Measurements from ENCODE around the gene SIGLEC7. TPM values are rescaled to one million over a fixed set of nuclear protein-coding genes. Genes with fewer than 3 reads are reported as not detected.

The SIGLEC7 gene
- polyA plus RNA-seq, 10 donors, result 0.42 to 0.93 (median 0.57) TPM

DNA sequence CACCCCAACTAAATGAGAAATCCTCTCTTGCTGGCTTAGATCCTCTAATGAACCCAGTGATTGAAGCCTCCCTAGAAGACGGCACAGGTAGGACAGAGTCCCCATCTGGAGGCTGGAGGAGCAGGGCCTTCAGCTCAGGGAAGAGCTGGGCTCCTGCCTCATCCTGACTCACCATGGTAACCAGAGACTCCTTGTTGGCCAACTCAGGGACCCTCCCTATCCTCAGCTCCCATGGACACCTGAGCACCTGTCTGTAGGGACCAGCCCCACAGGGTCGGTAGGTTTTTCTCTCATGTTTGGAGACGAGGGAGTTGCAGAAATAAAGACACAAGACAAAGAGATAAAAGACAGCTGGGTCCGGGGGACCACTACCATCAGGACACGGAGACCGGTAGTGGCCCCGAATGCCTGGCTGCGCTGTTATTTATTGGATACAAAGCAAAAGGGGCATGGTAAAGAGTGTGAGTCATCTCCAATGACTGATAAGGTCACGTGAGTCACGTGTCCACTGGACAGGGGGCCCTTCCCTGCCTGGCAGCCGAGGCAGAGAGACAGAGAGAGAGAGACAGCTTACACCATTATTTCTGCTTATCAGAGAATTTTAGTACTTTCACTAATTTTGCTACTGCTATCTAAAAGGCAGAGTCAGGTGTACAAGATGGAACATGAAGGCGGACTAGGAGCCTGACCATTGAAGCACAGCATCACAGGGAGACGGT, 26.6 kb downstream of the SIGLEC7 start:
- no peak for DNase-seq

- DNase-seq, result peak; percentile 40 to 64 (median 62)
These were observed 27.3 kb downstream of the SIGLEC7 start for GRCh38 chr19:51169283-51169918.

- DNase-seq, result no peak
These were observed 30.1 kb downstream of the SIGLEC7 start for GRCh38 chr19:51172223-51172622.

GRCh38 chr19:51173681-51174080, 31.6 kb downstream of the SIGLEC7 start:
- DNase-seq, result no peak

- no peak for DNase-seq
These were observed 37.2 kb downstream of the SIGLEC7 start for GRCh38 chr19:51179256-51179655.

DNA sequence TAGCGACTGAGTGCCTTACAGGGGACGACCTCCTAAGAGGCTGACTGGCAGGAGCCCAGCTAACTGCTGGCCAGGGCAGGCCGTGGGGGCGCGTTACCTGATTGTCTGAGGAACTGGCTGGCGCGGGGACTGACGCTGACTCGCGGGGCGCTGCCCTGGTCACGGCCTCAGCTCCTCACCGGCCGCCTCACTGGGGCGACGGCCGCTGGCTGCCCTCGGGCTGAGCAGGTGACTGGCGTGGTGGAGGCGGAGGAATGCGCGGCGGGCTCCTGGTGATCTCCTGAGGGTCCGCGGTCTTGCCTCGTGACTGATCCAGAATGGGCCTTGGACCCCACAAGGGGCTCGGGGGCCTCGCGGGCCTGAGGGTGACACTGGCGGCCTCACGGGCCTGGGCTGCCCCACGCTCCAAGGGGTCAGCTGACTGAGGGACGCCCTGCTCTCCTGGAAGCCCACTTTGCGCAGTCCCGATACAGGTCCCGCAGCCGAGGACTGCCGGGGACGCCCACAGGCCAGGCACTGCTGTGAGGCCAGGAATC, 39.3 kb downstream of the SIGLEC7 start:
- no peak for DNase-seq

- DNase-seq, result no peak
These were observed 39.9 kb downstream of the SIGLEC7 start for GRCh38 chr19:51181913-51182419.

DNA sequence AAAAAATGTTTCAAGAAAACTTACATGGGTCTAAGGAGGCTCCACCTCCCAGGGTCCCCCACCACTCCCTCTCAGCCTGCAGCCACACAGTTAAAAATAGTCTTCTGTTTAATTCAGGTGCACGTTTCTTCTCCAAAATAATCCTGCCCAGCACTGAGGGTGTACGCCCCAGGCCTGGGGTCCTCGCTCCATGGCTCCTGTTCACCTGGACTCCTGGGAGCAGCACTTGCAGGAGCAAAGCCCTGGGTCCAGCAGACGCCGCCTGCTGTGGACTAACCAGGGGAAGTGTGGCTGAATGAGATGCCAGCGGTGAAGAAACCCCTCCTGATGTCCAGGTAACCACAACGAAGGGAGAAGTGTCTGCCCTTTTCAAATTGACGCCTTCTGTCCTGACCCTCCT, 41.5 kb downstream of the SIGLEC7 start:
- DNase-seq, result no peak

- DNase-seq, result no peak
These were observed 43.2 kb downstream of the SIGLEC7 start for GRCh38 chr19:51185069-51185867.

DNA sequence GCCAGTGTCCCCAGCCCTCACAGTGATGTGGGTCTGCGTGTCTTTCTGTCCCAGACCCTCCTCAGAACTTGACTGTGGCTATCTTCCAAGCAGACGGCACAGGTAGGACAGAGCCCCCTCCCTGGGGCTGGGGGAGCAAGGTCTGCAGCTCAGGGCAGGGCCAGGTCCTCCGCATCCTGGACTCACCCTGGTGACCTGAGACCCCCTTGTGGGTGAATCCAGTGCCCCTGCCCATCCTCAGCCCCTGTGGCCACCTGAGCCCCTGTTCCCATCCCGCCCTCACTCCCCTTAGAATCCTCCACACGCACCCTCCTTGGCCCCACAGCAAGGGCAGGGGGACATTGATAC, 43.7 kb downstream of the SIGLEC7 start:
- no peak for DNase-seq

- no peak for DNase-seq
These were observed 44.2 kb downstream of the SIGLEC7 start for GRCh38 chr19:51186323-51186722.

DNA sequence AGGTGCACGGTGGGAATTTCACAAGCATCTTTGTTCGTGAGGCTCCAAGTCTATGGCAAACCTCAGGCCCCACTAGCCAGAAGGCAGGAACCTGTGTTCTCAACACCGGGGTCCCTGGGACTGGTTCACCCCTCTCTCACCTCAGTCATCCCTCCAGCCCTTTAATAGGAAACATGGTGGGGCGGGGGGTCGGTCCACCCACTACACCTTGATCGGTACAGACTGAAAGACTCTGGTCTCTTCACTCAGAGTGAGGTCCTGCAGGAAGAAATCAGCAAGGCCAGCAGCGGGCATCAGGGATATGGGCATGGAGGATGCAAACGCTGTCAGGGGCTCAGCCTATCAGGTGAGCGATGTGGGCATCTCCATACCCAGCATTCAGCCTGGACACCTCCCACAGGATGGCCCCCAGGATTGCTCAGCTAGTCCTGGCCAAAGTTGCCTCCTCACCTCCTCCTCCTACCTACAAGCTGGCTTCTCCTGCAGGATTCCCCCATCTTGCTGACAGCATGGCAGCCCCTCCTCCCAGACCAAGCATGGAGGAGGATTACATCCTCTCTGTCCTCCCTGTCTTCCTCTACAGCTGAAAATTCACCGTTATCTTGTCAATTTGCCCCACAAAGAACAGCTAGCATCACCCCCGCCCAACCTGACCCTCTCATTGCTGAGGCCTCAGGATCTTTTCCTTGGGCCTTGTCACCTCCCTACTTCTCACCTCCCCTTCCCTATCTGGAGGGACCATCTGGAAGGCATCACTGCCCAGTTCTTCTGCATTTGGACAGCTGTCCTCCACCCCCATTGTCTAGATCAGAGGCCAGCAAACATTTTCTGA, 45.5 kb downstream of the SIGLEC7 start:
- DNase-seq, result no peak

- no peak for DNase-seq
These were observed 46.1 kb downstream of the SIGLEC7 start for GRCh38 chr19:51188227-51188559.

DNA sequence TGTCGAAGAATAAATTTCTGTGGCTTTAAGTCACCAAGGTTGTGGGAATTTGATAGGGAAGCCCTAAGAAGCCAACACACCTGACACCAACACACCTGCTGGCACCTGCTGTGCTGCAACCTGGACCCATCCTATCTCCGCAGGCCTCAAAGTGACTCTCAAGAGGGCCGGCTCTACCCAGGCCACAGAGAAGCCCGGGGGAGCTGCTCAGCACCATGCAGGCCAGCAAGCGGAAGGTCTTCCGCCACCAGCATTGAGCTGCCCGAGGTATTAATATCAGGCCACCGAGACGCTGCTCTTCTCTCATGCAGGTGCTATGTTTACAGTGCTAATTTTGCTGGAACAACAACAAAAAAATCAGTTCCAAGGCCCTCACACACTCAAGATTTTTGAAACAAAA, 50.6 kb downstream of the SIGLEC7 start:
- no peak for DNase-seq

DNA sequence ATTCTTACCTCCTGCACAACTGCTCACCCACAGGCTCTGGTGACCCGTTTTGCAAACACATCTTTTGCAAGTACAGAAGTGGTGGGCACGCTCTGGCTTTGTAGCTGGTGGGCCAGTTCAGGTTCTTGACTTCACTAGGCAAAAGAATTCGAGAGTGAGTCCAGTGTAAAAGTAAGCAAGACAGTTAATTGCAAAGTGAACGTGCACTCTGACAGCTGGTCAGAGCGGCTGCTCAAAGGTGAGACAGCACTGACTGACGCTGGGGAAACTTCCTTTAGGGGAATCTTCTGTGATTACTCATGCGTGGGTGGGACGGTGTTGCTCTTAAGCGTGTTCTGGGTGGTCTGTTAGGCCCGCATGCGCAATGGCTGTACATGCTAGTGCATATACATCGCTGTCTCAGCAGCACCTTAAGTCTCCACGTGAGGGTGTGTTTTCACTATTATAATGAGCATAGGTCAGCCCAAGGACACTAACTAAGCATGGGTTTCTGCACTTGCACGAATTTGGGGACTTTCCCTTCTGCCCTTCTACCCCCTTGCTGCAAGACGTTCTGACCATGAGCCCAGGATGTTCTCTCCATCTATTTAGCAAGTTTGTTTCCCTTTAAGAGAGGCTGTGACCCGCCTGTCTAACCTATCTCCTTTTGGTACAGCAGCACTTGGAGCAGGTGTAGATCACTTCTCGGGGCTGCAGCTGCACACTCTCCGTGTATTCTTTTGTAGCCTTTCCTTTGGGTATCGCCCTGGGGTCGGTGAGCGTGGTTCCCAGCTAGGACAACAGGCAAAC, 52.6 kb downstream of the SIGLEC7 start:
- DNase-seq, result no peak

GRCh38 chr19:51195316-51195586, 53.1 kb downstream of the SIGLEC7 start:
- DNase-seq, result no peak

DNA sequence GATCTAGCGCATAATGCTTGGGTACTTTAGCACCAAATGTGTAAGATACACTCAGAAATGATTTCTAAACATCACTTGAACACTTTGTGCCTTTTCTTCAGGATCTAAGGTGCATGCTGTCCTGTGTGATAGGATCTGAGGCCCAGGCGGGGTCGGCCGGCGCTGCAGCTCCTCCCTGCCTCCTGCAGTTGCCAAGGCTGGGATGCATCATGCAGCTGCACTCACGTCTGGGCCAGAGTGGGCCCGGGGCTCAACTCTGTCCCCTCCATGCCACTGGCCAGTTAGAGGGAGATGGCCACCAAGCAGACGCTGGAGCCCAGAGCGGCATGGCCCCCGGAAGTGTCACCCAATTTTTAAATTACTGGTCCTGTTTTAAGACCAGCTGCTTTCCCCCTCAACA, 53.5 kb downstream of the SIGLEC7 start:
- DNase-seq, result no peak

- no peak for DNase-seq
These were observed 54.1 kb downstream of the SIGLEC7 start for GRCh38 chr19:51196181-51196580.

- no peak for DNase-seq
These were observed 56.5 kb downstream of the SIGLEC7 start for GRCh38 chr19:51198641-51199040.

DNA sequence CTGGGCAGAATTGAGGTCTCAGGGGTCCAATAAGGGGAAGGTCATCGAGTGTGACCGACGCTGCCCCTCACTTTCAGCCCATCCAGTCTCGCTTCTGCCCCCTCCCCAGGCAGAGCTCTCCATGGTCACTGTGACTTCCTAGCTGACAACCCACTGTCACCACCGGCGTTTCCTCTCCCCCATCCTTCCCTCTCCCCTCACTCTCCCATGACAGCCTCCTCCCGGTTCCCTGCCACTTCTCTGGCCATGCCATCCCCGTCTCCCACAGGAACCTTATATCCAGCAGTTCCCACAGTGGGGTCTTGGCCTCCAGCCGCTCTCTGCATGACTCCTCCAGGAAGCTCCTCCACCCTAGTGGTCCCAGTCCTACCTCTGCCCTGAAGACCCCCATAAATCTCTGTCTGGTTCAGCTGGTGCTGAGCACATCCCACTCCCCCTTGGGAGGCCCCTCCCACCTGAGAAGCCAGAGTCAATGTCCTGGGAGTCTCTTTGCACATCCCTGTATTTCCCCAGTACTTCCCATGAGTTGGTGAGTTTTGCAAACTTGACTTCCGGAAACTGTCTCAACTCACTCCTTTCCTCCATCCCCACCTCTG, 58.1 kb downstream of the SIGLEC7 start:
- no peak for DNase-seq

DNA sequence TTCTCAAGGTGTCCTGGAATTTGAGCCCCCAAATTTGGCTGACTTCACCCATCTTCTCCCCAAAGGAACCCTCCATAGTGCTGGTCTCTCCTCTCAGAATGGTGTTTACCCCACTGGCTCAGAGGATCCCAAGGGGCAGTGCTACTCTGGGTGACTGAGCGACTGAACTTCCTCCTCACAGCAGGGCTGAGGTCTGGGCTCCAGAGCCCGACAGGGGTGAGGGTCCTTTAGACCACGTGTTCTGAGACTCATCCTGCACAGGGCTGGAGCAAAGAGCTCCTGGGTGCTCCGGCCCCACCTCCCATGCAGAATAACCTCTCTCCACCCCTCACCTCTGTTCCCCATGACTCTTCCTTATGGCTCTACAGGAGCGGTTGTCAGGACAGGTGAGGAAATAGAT, 59.6 kb downstream of the SIGLEC7 start:
- no peak for DNase-seq

All from muscle of back (tissue), 11 donors.